HepG2 (cell line): ENCODE measurements around the gene ATOSB. TPM values are rescaled to one million over a fixed set of nuclear protein-coding genes. Genes with fewer than 3 reads are reported as not detected.

Experiments used
- ATAC-seq: fragments of 200-7000 bp; cut with Tn5 transposase; 3 replicates; pipeline ENCODE4 v1.9.1; 2020; ENCODE audit warnings: mild to moderate bottlenecking, moderate library complexity
- BruUV-seq: library from RNA; stranded (reverse); fragments of 400-500 nt; replicated peaks from 2 replicates; lab custom pipeline; 2021; lab: Mats Ljungman, UMichigan
- CTCF ChIA-PET: fragments of 300-600 bp; formaldehyde crosslinking; extraction: SDS; loops from one replicate; lab custom pipeline; 2021; ENCODE audit warnings: low total read pairs, inconsistent platforms, low intra/inter-chr PET ratio; lab: Yijun Ruan, JAX
- POLR2A ChIA-PET: fragments of 350-600 bp; sonication (Branson Sonifier 250); formaldehyde crosslinking; loops from one replicate; lab custom pipeline; 2020; ENCODE audit warnings: antibody characterized with exemption, inconsistent platforms; lab: Yijun Ruan, JAX
- DNase-seq: peaks from one replicate; pipeline ENCODE4 v3.0.0-alpha.2; 2015; ENCODE audit warnings: low spot score
- FAIRE-seq: peaks from 3 replicates; lab custom pipeline; 2011; peaks lifted over from hg19 to GRCh38; lab: Jason Lieb, UNC
- H2AFZ ChIP-seq: one replicate; pipeline ENCODE4 v1.6.1; 2011; ENCODE audit warnings: low read length, inconsistent platforms
- H3K27ac ChIP-seq: fragments of 300-600 bp; 3 replicates; pipeline ENCODE4 v1.8.0; 2011; ENCODE audit warnings: mixed run types, mild to moderate bottlenecking, mixed read lengths, low read length, inconsistent platforms; ENCODE audit not compliant: insufficient read depth; ENCODE audit errors: extremely low read length
- H3K27me3 ChIP-seq, 2 experiments: fragments of 200-600 bp in 1 of 2; 2 replicates in 1 of 2; 3 replicates in 1 of 2; pipeline versions ENCODE4 v1.6.0 to v1.8.0; 2011; ENCODE audit warnings: low read length in 2 of 2, mild to moderate bottlenecking in 2 of 2, moderate library complexity in 2 of 2, inconsistent platforms in 1 of 2; ENCODE audit not compliant: insufficient read depth in 2 of 2, control insufficient read depth in 1 of 2
- H3K36me3 ChIP-seq, 2 experiments: fragments of 200-600 bp in 1 of 2; replicated peaks in 1 of 2; 2 replicates in 1 of 2; 3 replicates in 1 of 2; pipeline versions ENCODE4 v1.5.1 to v1.8.0; 2011; ENCODE audit warnings: low read length in 2 of 2, inconsistent platforms in 1 of 2; ENCODE audit not compliant: insufficient read depth in 2 of 2, control insufficient read depth in 1 of 2
- H3K4me1 ChIP-seq: 2 replicates; pipeline ENCODE4 v1.5.1; 2012; ENCODE audit warnings: low read length, inconsistent platforms; ENCODE audit not compliant: insufficient read depth
- H3K4me2 ChIP-seq: 2 replicates; pipeline ENCODE4 v1.6.0; 2011; ENCODE audit warnings: low read depth, low read length, inconsistent platforms
- H3K4me3 ChIP-seq, 3 experiments: fragments of 200-600 bp in 1 of 3; sonication (generic), shearing (Covaris generic) in 1 of 3; replicated peaks in 1 of 3; 2 replicates each; pipeline ENCODE4 v1.5.1; 2011 to 2016; ENCODE audit warnings: low read length in 3 of 3, inconsistent platforms in 2 of 3, low read depth in 2 of 3, mild to moderate bottlenecking in 2 of 3, control low read depth in 1 of 3, mixed read lengths in 1 of 3; ENCODE audit not compliant: insufficient read depth in 1 of 3
- H3K79me2 ChIP-seq: one replicate; pipeline ENCODE4 v1.6.1; 2011; ENCODE audit warnings: low read length, inconsistent platforms; ENCODE audit not compliant: insufficient read depth
- H3K9ac ChIP-seq: 2 replicates; pipeline ENCODE4 v1.6.0; 2011; ENCODE audit warnings: mild to moderate bottlenecking, low read depth, low read length, inconsistent platforms; ENCODE audit not compliant: insufficient read depth
- H3K9me3 ChIP-seq: 2 replicates; pipeline ENCODE4 v1.5.1; 2012; ENCODE audit warnings: mild to moderate bottlenecking, low read length
- H4K20me1 ChIP-seq: 2 replicates; pipeline ENCODE4 v1.6.0; 2011; ENCODE audit warnings: inconsistent platforms, mild to moderate bottlenecking, low read length, moderate library complexity; ENCODE audit not compliant: insufficient read depth
- DNMT3B ChIP-seq: conservative IDR thresholded peaks from 2 replicates; pipeline ENCODE4 v1.6.1; 2016; ENCODE audit warnings: missing biosample characterization, control low read depth
- HNF4A ChIP-seq: sonication (generic); formaldehyde crosslinking; IDR thresholded peaks from 2 replicates; pipeline ENCODE4 v1.4.0; 2020; ENCODE audit warnings: missing genetic modification reagents
- MBNL3 ChIP-seq: fragments of 250-450 bp; sonication (Bioruptor Pico); conservative IDR thresholded peaks from 2 replicates; pipeline ENCODE4 v1.8.0; 2022; ENCODE audit warnings: mild to moderate bottlenecking, inconsistent platforms
- PAF1 ChIP-seq: IDR thresholded peaks from 2 replicates; pipeline ENCODE4 v1.6.1; 2016; ENCODE audit warnings: missing genetic modification reagents, missing compliant biosample characterization
- PCBP1 ChIP-seq: fragments of 200-400 bp; formaldehyde crosslinking; IDR thresholded peaks from 2 replicates; pipeline ENCODE4 v1.6.1; 2017; ENCODE audit warnings: mild to moderate bottlenecking, low read depth, low read length, borderline replicate concordance
- PHF5A ChIP-seq: IDR thresholded peaks from one replicate; pipeline ENCODE4 v1.6.1; 2018; ENCODE audit warnings: low read depth, missing genetic modification reagents; ENCODE audit not compliant: unreplicated experiment
- SCMH1 ChIP-seq: sonication (generic); formaldehyde crosslinking; IDR thresholded peaks from 2 replicates; pipeline ENCODE4 v1.9.0; 2021; ENCODE audit warnings: missing genetic modification reagents, mild to moderate bottlenecking, borderline replicate concordance
- SIN3A ChIP-seq: IDR thresholded peaks from 2 replicates; pipeline ENCODE4 v1.6.1; 2011; ENCODE audit warnings: low read depth, mild to moderate bottlenecking, control low read depth, low read length, borderline replicate concordance
- ZNF264 ChIP-seq: sonication (generic); formaldehyde crosslinking; IDR thresholded peaks from 2 replicates; pipeline ENCODE4 v1.4.0; 2020; ENCODE audit warnings: missing genetic modification reagents
- ZNF672 ChIP-seq: sonication (generic); formaldehyde crosslinking; IDR thresholded peaks from 2 replicates; pipeline ENCODE4 v1.8.1; 2022; ENCODE audit warnings: missing genetic modification reagents
- ZNF720 ChIP-seq: sonication (generic); formaldehyde crosslinking; IDR thresholded peaks from 2 replicates; pipeline ENCODE4 v1.4.0; 2020; ENCODE audit warnings: missing genetic modification reagents
- WGBS: methylation state at CpG from one replicate; pipeline ENCODE4 v1.1.6; 2017; ENCODE audit warnings: low lambda C conversion rate; 5-methylcytosine and 5-hydroxymethylcytosine counted together
- in situ Hi-C: cut with HindIII; loops from 2 replicates; pipeline ENCODE4 v1.10.0; 2017; ENCODE audit warnings: low pct_unique_long_range_greater_than_20kb; ENCODE audit not compliant: extremely low pct_ligation_motif_present
- intact Hi-C: fragments of 100-400 bp; cut with micrococcal nuclease; formaldehyde crosslinking; loops from one replicate; pipeline ENCODE4 v1.10.0; 2022; ENCODE audit not compliant: unreplicated experiment
- polyA plus RNA-seq, 8 experiments: library from polyadenylated mRNA; depleted of rRNA in 3 of 8; stranded (reverse) in 7 of 8; unstranded in 1 of 8; fragments of >200 nt; fragmentation: Illumina TruSeq in 4 of 8; extraction: Trizol in 4 of 8; gene quantifications; 2 replicates each; pipeline versions ENCODE4 v1.2.1 to v1.2.3, GENCODE V29; 2011 to 2016; ENCODE audit warnings: low read depth in 4 of 8, missing spikeins in 1 of 8, mixed read lengths in 1 of 8; ENCODE audit not compliant: insufficient read depth in 1 of 8
- total RNA-seq, 5 experiments: library from RNA; depleted of rRNA; stranded (reverse); fragments of >200 nt; fragmentation: Illumina TruSeq; extraction: Trizol; gene quantifications; 2 replicates each; pipeline ENCODE4 v1.2.3, GENCODE V29; 2016; ENCODE audit warnings: low read depth in 1 of 5
- TF ChIP-seq, protein P1 (sequence below): sonication (generic); formaldehyde crosslinking; IDR thresholded peaks from 2 replicates; pipeline ENCODE4 v1.5.0; 2020; ENCODE audit warnings: mild to moderate bottlenecking, missing genetic modification reagents, moderate library complexity
- TF ChIP-seq, protein P2 (sequence below): sonication (generic); formaldehyde crosslinking; IDR thresholded peaks from 2 replicates; pipeline ENCODE4 v1.9.0; 2022; ENCODE audit warnings: low read depth, missing genetic modification reagents

The ATOSB gene
- total and polyA plus RNA-seq, 2 of the 13 experiments (the other 11 are each of a cell fraction or from before 2014, with no cell fraction given), result 1.9 to 6.4 TPM

DNA sequence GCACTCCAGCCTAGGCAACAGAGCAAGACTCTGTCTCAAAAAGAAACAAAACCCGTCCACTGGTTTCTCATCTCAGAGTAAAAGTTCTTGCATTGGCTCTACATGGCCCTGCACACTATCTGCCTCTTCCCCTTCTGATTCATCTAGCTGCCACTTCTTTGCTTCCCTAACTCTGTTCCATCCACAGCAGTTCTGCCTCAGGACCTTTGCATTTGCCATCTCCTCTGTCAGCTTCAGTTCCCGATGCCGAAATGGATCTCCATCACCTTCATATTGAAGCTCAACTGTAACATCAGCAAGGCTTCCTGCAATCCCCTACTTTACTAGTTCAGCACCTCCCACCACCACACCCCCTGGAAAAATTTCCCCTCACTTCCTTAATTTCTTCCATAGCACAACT is 18.1 kb downstream of the ATOSB start:
- WGBS, result 94% methylated on average over 3 of the region's 3 CpGs
- H3K9me3 ChIP-seq, result no peaks in the 10 kb centered on the region
- no peak overlapping the region for H2AFZ ChIP-seq
- ATAC-seq (no peak), DNase-seq (no peak), FAIRE-seq (no peak)
- TF ChIP-seq SCMH1 (CRISPR knock-in tag) (no peak), ZNF264 (no peak), ZNF720 (CRISPR knock-in tag) (no peak), DNMT3B (CRISPR knock-in tag) (no peak), PHF5A (no peak), PCBP1 (no peak), SIN3A (no peak), ZNF672 (CRISPR knock-in tag) (no peak), PAF1 (CRISPR knock-in tag) (no peak), MBNL3 (CRISPR knock-in tag) (no peak), HNF4A (CRISPR knock-in tag) (no peak)
- TF ChIP-seq, protein P1, sequence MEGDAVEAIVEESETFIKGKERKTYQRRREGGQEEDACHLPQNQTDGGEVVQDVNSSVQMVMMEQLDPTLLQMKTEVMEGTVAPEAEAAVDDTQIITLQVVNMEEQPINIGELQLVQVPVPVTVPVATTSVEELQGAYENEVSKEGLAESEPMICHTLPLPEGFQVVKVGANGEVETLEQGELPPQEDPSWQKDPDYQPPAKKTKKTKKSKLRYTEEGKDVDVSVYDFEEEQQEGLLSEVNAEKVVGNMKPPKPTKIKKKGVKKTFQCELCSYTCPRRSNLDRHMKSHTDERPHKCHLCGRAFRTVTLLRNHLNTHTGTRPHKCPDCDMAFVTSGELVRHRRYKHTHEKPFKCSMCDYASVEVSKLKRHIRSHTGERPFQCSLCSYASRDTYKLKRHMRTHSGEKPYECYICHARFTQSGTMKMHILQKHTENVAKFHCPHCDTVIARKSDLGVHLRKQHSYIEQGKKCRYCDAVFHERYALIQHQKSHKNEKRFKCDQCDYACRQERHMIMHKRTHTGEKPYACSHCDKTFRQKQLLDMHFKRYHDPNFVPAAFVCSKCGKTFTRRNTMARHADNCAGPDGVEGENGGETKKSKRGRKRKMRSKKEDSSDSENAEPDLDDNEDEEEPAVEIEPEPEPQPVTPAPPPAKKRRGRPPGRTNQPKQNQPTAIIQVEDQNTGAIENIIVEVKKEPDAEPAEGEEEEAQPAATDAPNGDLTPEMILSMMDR (CRISPR knock-in tag), result no peak
- TF ChIP-seq, protein P2, sequence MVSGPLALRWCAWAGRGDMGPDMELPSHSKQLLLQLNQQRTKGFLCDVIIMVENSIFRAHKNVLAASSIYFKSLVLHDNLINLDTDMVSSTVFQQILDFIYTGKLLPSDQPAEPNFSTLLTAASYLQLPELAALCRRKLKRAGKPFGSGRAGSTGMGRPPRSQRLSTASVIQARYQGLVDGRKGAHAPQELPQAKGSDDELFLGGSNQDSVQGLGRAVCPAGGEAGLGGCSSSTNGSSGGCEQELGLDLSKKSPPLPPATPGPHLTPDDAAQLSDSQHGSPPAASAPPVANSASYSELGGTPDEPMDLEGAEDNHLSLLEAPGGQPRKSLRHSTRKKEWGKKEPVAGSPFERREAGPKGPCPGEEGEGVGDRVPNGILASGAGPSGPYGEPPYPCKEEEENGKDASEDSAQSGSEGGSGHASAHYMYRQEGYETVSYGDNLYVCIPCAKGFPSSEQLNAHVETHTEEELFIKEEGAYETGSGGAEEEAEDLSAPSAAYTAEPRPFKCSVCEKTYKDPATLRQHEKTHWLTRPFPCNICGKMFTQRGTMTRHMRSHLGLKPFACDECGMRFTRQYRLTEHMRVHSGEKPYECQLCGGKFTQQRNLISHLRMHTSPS (CRISPR knock-in tag), result no peak
- no peaks in the 10 kb centered on the region for H4K20me1 ChIP-seq
- no peak overlapping the region for H3K4me2 ChIP-seq
- no peak overlapping the region for H3K9ac ChIP-seq
- H3K4me1 ChIP-seq, result peaks cover 36% of the 10 kb centered on the region
- ChIA-PET CTCF (interaction anchor here (2.6 to 4.2 kb wide), 2 partner anchors 26 to 198 kb away, joined by 9 to 19 read pairs; partner anchors contain the start of gene VCP), POLR2A (interaction anchor here (1.0 to 3.1 kb wide), 4 partner anchors 14 to 26 kb away, joined by 4 to 14 read pairs (median 10); partner anchors contain the start of genes ATOSB, FANCG and VCP)
- intact Hi-C loops, result no loop called here
- BruUV-seq, result no TSS peak
- H3K27me3 ChIP-seq, result no peaks in the 10 kb centered on the region; a peak in 1 of 5 replicates
- H3K79me2 ChIP-seq, result peaks cover 13% of the 10 kb centered on the region
- H3K4me3 ChIP-seq, result no peak overlapping the region
- in situ Hi-C loops, result no loop called here
- H3K36me3 ChIP-seq, result peaks cover 7 to 30% of the 10 kb centered on the region in 2 experiments; a peak in 4 of 5 replicates
- no peak overlapping the region for H3K27ac ChIP-seq
